HG03045 (cell line): Measurements from ENCODE around the gene GGCT.

Experiments used
- ATAC-seq: cut with Tn5 transposase; IDR thresholded peaks from one replicate; pipeline ENCODE4 v1.9.1; 2021; ENCODE audit warnings: mild to moderate bottlenecking, moderate library complexity; ENCODE audit not compliant: unreplicated experiment

The GGCT gene

DNA sequence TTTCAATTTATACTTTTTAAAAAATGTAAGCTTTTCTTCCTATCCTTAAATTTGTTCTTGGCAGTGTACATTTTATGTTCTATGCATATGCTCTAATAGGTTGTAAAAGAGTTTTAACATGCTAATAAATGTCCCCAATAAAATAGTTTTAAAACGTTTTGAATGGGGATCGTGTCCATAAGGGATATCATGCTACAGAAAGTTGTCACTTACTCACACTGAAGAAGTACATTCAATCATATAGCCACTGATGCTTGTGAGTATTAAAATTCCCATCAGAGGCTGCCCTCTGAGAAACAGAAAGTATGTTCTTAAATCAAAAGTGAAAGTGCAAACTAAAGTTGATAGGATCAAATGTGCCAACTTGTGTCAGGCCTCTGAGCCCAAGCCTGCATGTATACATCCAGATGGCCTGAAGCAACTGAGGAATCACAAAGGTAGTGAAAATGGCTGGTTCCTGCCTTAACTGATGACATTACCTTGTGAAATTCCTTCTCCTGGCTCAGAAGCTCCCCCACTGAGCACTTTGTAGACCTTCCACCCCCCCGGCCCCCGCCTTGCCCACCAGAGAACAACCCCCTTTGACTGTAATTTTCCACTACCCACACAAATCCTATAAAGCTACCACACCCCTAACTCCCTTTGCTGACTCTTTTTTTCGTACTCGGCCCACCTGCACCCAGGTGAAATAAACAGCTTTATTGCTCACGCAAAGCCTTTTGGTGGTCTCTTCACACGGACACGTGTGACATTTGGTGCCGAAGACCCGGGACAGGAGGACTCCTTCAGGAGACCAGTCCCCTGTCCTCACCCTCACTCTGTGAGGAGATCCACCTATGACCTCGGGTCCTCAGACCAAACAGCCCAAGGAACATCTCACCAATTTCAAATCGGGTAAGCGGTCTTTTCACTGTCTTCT lies 25.2 kb downstream of the GGCT start:
- ATAC-seq: no peak

DNA sequence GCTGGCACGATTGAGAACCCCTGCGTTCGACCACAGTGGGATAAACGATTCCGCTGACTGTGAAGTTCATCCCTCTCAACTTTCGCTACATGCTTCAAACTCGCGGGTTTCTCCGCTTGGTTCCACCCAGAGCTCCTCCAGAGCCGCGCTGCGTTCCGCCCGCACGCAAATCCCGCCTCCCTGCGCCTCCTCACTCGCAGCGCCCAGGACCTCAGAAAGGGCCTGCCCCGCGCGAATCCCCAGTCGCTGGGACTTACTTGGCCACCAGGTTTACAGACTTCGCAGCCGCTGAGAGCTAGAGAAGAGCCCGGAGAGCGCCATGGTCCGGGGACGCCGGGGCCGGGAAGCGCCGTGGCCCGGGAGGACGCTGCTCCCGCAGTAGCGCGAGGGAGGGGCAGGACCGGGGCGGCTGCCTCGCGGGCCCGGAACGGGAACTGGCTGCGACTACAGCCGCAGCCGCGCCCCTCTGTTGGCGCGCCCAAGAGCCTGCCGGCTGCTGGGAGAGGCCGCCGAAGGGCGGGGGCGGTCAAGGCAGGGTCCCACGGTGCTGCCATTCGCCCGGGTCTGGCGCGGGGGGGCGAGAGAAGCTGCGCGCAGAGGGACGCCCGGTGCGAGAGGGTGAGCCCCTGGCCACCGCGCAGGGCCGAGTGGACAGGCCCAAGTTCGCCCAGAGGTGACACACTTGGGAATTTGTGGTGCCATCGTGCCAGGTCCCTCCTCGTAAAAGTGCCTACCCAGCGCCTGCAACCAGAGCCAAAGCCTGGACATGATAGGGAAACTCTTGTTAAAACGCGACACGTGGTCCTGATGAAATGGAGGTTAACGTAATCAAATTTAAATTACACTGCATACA lies 26.1 kb downstream of the GGCT start, which contains the start of gene NOD1:
NOD1 (minus strand) TSS at position 436 of the 853 bp plus-strand sequence. CDS start 21,863 bp downstream, outside the sequence.
- ATAC-seq: peak; percentile 96

DNA sequence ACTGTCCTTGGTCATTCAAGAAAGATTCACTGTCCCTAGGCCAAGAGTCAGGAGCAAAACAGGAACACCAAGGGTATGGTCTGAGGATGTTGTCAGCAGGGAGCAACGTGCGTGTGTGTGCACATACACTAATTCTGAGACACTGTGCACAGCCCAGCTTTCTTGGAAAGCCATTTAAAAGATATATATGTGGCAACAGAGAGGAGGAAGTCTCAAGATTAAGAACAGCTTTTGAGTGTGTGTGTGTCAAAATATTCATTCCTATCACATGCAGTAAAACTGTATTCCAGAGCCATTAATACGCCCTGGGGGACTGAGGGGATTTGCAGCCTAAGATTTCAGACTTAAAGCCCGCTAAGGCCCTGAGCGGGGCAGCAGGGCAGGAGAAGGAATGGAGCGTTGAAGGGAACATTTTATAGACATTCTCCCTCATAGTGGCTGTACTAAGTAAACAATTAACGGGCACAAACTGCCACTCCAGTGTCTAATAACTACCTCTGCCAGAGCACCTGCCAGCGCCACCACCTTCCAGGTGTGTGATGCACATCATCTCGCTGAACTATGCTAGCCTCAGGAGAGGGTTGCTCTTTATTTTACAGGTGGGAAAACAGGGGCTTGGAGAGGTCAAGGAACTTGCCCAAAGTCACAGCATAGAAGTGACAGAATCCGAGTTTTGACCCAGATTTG lies 28.0 kb downstream of the GGCT start:
- no peak for ATAC-seq

DNA sequence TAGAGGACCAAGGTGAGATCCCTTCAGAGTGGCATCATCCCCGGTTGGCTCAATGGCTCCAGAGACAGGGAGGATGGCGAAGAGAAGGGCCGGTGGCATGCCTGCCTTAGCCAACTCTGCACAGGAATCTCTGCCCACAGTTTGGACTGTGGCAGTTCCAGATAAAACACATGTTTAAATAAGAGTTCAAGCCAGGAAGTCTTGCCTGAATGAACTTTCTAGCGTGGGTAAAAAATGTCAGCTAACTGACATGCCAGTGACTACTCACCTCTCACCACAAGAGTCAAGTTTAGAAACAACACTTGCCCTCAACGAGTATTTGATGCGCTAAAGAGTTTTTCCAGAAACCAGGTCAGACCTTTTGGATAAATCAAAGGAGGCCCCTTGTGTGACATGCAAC lies 29.0 kb downstream of the GGCT start:
- ATAC-seq: no peak

DNA sequence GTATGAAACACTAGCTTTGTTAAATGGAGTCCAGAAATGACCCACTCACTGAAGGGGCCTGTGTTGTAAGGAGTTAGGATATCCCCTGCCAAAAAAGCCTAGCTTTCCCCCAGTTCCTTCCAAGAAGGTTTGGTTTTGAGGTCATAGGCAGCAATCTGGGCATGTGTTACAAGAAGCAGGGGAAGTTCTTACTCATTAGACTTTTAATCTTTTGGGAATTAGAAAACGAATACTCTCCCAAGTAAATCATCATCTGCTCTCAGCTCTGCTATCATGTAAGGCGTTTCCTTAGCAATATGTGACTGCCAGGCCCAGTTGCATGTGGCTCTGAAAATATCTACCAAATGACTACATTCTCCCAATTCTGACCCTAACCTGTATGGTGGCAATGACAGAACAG lies 29.7 kb downstream of the GGCT start:
- no peak for ATAC-seq

DNA sequence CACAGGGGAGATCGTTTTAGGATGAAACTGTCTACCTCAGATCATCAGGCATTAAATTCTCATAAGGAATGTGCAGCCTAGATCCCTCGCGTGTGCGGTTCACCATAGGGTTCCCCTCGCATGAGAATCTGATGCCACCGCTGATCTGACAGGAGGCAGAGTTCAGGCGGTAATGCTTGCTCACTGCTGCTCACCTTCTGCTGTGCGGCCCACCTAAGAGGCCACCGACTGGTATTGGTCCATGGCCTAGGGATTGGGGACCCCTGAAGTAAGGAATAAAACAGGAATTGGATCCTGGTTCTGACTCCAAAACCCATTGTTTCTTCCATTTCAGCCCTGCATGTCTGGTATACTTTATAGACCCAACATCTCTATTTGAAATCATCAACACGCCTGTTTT lies 30.1 kb downstream of the GGCT start:
- no peak for ATAC-seq

DNA sequence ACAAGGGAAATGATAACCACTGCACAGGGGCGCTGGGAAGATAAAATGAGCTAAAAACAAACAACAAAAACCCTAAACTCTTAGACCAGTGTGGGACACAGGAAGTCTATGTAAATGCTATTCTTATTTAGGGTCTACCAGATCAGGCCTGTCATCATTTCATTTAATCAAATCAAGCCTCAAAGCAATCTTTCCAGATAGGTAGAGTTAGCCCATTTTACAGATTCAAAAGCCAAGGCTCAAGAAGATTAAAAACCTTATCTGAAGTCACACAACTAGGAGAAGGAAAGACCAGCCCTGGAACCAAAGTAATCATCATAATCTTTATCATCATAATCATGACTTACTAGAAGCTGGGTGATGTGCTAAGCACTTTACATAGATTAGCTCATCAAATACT lies 30.7 kb downstream of the GGCT start:
- no peak for ATAC-seq

DNA sequence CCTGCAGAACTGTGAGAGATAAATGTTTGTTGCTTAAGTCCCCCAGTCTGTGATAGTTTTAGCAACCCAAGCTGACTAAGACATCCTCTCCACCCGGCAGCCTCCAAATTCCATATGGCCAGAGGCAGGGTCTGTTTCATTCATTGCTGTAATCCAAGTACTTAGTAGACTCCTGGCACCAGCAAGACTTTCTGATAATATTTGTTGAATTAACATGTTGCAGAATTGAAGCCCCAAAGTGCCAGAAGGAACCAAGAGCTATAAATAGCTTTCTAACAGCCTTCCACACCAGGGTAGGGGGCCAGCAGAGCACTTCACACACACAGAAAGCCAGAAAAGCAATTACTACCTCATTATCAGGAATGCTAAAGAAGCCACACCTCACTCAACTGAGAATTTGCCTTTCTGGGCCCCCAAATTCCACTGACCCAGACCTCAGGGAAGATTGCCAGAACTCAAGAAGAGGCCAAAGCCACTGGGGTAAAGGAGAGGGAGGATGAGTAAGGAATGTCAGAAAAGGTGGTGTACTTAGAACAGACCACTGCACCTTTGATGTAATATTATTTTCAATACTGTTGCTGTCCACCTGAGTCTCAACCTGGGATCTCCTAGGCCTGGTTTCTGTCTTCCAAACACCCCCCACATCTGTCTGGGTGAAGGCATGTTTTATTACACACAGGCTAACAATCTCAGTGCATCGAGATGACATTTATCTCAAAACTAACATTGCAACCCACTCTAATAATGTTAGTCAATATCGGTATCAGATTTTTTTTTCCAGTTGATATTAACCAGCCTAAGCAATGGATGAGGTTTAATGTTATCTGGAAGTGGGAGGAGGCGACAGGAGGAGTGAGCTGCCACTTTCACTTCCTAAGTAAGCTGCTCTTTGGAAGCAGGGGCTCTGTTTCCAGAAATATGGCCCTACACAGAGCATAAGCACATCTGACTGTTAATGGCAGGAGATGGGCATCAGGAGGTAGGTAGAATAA lies 31.5 kb downstream of the GGCT start:
- ATAC-seq: no peak

DNA sequence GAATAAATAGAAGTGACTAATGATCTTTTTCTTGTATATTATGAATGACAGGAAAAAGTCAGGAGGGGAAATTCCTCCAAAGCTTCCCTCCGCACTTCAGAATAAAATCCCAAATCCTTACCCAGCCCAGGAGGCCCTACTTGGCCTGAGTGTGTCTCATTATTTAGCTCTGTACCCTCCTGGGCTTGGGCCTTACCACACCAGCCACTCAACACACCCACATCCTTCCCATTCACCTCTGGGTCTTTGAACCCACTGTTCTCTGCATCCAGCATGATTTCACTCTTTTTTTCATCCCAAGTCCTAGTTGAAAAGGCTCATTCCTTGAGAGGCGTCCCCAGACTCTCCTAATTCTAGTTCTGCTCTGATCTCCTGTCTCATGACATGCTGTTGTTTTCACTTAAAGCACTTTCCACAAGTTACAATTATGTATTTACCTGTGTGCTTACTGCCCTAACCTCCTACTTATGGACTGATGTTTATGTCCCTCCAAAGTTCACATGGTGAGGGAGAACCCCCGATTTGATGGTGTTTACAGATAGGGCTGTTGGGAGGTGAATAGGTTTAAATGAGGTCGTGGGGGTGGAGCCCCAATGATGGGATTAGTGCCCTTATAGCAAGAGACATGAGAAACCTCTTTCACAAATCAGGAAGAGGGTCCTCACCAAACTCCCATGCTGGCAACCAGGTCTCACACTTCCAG lies 32.4 kb downstream of the GGCT start:
- no peak for ATAC-seq

DNA sequence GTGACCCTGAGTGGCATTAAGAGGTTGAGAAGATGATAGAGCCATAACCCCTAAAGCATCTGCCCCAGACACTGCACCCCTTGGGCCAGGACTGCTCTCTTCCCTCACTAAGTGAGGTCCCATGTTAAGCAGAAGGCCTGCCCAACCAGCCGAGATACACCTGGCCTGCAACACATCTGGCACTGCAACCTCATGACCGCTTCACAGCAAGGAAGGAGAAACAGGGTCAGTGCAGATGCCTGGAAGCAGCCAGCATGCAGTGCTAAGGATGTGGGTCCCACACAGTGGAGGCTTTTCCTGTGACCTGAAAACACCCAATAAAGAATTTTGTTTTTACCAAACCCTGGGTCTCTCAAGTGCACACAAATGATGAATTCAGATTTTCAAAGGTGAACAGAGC lies 33.4 kb downstream of the GGCT start:
- ATAC-seq: no peak

DNA sequence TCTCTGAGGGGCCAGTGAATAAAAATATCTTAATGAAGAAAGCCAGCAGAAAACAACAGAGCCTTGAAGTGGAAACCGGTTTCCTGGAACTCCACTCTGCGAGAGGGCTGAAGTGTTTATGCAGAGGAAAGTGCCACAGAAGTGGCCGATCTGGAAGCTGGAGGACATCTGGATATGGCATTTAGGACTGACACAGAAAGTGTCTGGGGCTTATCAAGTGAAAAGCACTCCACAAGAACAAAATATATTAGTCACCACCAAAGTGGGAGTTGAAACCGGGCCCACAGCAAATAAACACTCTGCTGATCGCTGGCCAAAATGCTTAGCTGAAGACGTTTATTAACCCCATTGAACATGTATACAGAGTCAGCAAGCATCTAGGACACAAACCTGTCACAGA lies 33.9 kb downstream of the GGCT start:
- ATAC-seq: no peak

DNA sequence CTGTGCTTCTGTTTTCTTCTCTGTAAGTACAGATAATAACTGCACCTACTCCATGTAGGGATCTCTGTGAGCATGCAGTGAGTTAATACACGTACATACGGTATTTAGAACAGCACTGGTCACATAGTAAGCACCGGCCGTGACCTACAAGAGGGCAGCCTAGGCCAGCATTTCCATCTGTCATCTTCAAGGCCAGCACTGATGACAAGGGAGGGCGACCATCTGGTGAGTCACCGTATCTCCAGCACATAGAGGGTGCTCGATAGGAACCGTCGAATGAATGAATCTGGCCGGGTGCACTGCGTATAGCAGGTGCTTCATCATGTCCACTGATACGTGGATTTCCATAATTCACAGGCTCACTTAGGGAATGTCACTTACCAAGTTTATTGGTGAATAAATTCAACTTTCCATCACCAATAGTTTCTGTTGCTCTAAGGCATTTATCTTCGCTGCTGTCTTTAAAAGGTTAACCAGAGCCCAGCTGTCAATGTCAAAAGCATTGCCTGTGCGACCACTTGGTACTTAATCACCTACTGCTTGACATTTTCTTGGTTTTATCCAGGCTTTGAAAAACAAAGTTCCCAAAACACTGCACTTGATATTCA lies 34.4 kb downstream of the GGCT start:
- no peak for ATAC-seq

DNA sequence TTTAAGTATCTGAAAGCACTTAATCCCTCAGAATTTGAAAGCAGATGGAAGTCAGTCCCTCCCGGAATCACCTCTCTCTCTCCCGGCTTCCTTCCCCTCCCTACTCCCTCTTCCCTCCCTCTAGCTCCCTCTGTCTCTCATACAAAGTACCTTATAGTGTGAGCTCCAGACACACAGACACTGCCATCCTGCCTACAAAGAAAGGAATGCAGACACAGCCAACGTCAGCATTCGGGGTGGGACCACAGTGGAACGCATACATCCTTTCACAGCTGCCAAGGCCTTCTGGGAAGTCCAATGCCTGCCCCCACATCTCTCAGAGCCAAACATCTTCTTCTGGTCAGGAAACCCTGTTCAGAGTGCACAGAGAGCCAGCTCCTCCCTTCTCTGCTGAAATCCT lies 35.3 kb downstream of the GGCT start:
- ATAC-seq: no peak

DNA sequence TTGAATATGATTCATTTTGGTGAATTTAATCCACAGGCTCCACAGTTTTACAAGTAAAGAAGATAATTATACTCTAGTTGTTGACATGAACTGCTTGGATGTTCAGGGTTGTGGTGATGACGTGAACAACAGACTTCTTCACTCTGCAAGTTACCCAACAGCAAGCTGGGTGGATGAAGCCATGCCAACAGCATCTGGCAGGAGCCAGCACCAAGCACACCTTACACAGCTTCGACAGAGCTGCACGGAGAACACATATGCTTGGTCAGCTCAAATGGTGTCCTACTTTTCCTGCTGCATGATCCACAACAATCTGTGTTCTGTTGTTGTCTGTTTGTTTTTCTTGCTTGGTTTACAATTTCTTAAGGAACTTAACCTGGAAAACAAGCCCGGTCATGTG lies 35.8 kb downstream of the GGCT start:
- no peak for ATAC-seq

DNA sequence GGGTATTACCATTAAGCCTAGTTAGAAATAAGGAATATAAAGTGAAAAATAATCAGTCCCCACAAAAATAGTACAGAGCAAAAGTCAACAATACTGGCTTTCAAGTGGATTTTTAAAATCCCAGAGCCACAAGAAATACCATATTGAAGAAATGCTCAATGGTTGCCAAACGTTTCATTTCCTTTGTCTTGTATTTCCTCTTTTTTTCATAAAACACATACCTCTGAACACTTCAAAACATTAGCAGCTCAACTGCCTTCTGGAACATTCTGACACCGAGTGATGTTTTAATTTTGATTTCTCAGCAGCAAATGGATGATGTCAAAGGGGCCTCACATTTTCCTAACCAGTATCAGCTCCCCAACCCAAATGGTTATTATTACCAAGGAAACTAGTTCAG lies 36.6 kb downstream of the GGCT start:
- no peak for ATAC-seq

DNA sequence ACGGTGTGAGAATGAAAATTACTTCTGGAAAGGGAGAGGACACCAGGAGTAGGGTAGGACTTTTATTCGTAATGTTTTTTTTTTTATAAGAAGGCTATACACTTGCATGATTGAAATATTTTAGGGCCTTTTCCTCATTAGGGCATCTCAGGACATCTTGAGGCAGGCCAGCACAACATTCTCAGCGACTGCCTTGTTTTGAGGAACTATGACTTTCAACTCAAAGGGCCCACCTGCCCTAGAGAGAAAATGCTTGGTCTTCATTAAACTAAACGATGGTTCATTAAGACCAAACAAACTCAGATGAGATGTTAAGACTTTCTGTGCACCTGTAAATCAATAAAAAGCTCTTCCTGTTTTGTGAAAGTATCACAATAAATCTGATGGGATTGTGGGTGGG lies 37.4 kb downstream of the GGCT start:
- no peak for ATAC-seq

DNA sequence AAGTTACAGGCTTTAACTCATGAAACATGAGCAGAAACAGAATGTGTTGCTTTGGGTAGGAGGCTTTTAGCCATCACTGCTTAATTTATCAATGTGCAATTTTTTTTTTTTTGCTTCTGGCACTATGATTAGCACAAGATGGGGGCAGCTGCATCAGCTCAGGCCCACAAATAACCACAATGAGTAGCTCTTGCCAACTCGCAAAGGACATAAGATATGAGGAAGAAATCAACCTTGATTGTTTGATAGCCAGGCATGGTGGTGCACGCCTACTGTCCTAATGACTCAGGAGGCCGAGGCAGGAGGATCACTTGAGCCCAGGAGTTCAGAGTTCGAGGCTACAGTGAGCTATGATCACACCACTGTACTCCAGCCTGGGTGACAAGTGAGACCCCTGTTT lies 38.4 kb downstream of the GGCT start:
- ATAC-seq: no peak

DNA sequence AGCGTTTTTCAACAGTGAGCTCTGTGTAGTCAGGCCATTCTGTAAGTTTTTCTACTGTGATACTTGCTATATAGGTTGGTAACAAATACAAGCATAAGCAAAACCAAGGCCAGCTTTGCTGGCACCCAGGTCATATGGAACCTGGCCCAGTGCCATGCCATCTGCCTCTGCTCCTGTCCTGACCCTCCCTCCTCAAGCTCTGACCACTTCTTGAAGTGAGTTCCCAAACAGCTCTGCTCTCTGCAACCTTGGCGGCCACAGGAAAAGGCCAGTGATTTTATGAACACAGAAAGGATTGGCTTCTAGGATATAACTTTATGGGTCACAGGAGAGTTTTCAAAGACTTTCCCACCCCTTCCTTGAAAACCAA lies 38.8 kb downstream of the GGCT start:
- no peak for ATAC-seq
